PFSK-1 (cell line): Measurements from ENCODE around the gene SEPSECS.

ENCODE experiments used
- FOXP2 ChIP-seq: optimal IDR thresholded peaks from 2 replicates; pipeline ENCODE3; 2011; ENCODE audit warnings: borderline replicate concordance, control low read depth, inconsistent platforms; ENCODE audit not compliant: insufficient read depth; ENCODE audit errors: extremely low read length, extremely low read depth
- POLR2AphosphoS5 ChIP-seq: IDR thresholded peaks from 2 replicates; pipeline ENCODE4 v1.6.1; 2012; ENCODE audit warnings: low read depth, mild to moderate bottlenecking, control low read depth, low read length, moderate library complexity
- REST ChIP-seq, 2 experiments: IDR thresholded peaks; 2 replicates each; pipeline versions ENCODE4 v1.6.1 to v1.8.0; 2011 to 2012; ENCODE audit warnings: low read depth in 2 of 2, low read length in 2 of 2, control low read depth in 1 of 2, inconsistent platforms in 1 of 2, mild to moderate bottlenecking in 1 of 2, moderate library complexity in 1 of 2; ENCODE audit not compliant: insufficient read depth in 1 of 2
- SIN3A ChIP-seq: IDR thresholded peaks from 2 replicates; pipeline ENCODE4 v1.6.1; 2012; ENCODE audit warnings: mild to moderate bottlenecking, low read length, moderate library complexity, borderline replicate concordance; ENCODE audit not compliant: insufficient read depth
- TAF1 ChIP-seq: IDR thresholded peaks from 2 replicates; pipeline ENCODE4 v1.6.1; 2012; ENCODE audit warnings: low read length, control low read depth, borderline replicate concordance; ENCODE audit not compliant: insufficient read depth

The SEPSECS gene

GRCh38 chr4:25131926-25132325 is 28.3 kb downstream of the SEPSECS start:
- TF ChIP-seq POLR2AphosphoS5, result no peak
- no peak for TF ChIP-seq REST (IDR thresholded peaks at IDR 0.05; ENCODE audit: insufficient read depth in 1 of 2, low read depth in 2 of 2, low read length in 2 of 2)
- no peak for TF ChIP-seq SIN3A
- TF ChIP-seq FOXP2, result no peak
- TF ChIP-seq TAF1, result no peak

- TF ChIP-seq REST (IDR thresholded peaks at IDR 0.05; ENCODE audit: insufficient read depth in 1 of 2, low read depth in 2 of 2, low read length in 2 of 2) (no peak), SIN3A (no peak), FOXP2 (no peak), TAF1 (no peak), POLR2AphosphoS5 (no peak)
Measured at GRCh38 chr4:25131381-25131780, 28.9 kb downstream of the SEPSECS start.

GRCh38 chr4:25129917-25130316 is 30.3 kb downstream of the SEPSECS start:
- no peak for TF ChIP-seq REST (IDR thresholded peaks at IDR 0.05; ENCODE audit: insufficient read depth in 1 of 2, low read depth in 2 of 2, low read length in 2 of 2)
- TF ChIP-seq FOXP2, result no peak
- no peak for TF ChIP-seq TAF1
- no peak for TF ChIP-seq POLR2AphosphoS5
- TF ChIP-seq SIN3A, result no peak

GRCh38 chr4:25128671-25129070 is 31.6 kb downstream of the SEPSECS start:
- TF ChIP-seq TAF1 (no peak), FOXP2 (no peak), REST (IDR thresholded peaks at IDR 0.05; ENCODE audit: insufficient read depth in 1 of 2, low read depth in 2 of 2, low read length in 2 of 2) (no peak), POLR2AphosphoS5 (no peak)

- no peak for TF ChIP-seq POLR2AphosphoS5
- no peak for TF ChIP-seq FOXP2
- TF ChIP-seq SIN3A, result no peak
- TF ChIP-seq REST (IDR thresholded peaks at IDR 0.05; ENCODE audit: insufficient read depth in 1 of 2, low read depth in 2 of 2, low read length in 2 of 2), result no peak
- TF ChIP-seq TAF1, result no peak
Measured at GRCh38 chr4:25123236-25123635, 37.0 kb downstream of the SEPSECS start.
